GM21576 (cell line): Measurements from ENCODE around the gene TMEM45A.
"Not testable (repeated sequence)": the region's sequence is repeated elsewhere in the genome, so short reads cannot be mapped to it uniquely, and the experiment has no call there.

Experiments
- ATAC-seq: cut with Tn5 transposase; IDR thresholded peaks from one replicate; pipeline ENCODE4 v1.9.1; 2021; ENCODE audit warnings: mild to moderate bottlenecking, moderate library complexity; ENCODE audit not compliant: unreplicated experiment

The TMEM45A gene

GRCh38 chr3:100531093-100531492, 38.7 kb downstream of the TMEM45A start:
- no peak for ATAC-seq

- ATAC-seq, result no peak
These were observed 40.0 kb downstream of the TMEM45A start for GRCh38 chr3:100532411-100532810.

GRCh38 chr3:100533176-100533575, 40.8 kb downstream of the TMEM45A start:
- ATAC-seq, result no peak

- no peak for ATAC-seq
These were observed 43.2 kb downstream of the TMEM45A start for GRCh38 chr3:100535610-100535943.

GRCh38 chr3:100536093-100536492, 43.7 kb downstream of the TMEM45A start:
- ATAC-seq, result no peak

GRCh38 chr3:100537646-100538338, 45.4 kb downstream of the TMEM45A start:
- ATAC-seq, result no peak

GRCh38 chr3:100538339-100538706, 45.9 kb downstream of the TMEM45A start:
- ATAC-seq, result no peak

- ATAC-seq, result no peak
These were observed 48.4 kb downstream of the TMEM45A start for GRCh38 chr3:100540791-100541334.

GRCh38 chr3:100541428-100541827, 49.0 kb downstream of the TMEM45A start:
- ATAC-seq, result not testable (repeated sequence)

- no peak for ATAC-seq
These were observed 53.0 kb downstream of the TMEM45A start for GRCh38 chr3:100545371-100545770.

- no peak for ATAC-seq
These were observed 53.8 kb downstream of the TMEM45A start for GRCh38 chr3:100546020-100546744.

GRCh38 chr3:100548053-100548452, 55.6 kb downstream of the TMEM45A start:
- ATAC-seq, result no peak

- ATAC-seq, result no peak
These were observed 61.4 kb downstream of the TMEM45A start for GRCh38 chr3:100553618-100554372.

GRCh38 chr3:100554373-100554676, 61.9 kb downstream of the TMEM45A start:
- ATAC-seq, result no peak

GRCh38 chr3:100556673-100557310, 64.4 kb downstream of the TMEM45A start:
- ATAC-seq, result no peak

GRCh38 chr3:100558233-100558632, 65.8 kb downstream of the TMEM45A start:
- ATAC-seq, result no peak

GRCh38 chr3:100560426-100560825, 68.0 kb downstream of the TMEM45A start:
- no peak for ATAC-seq

- no peak for ATAC-seq
These were observed 69.2 kb downstream of the TMEM45A start for GRCh38 chr3:100561459-100562158.

- no peak for ATAC-seq
These were observed 69.9 kb downstream of the TMEM45A start for GRCh38 chr3:100562224-100562857.

- ATAC-seq, result no peak
These were observed 70.8 kb downstream of the TMEM45A start for GRCh38 chr3:100563228-100563627.
